ENCODE results near the gene PTGES2.
"Not testable (repeated sequence)": the region's sequence is repeated elsewhere in the genome, so short reads cannot be mapped to it uniquely, and the experiment has no call there.

DNA sequence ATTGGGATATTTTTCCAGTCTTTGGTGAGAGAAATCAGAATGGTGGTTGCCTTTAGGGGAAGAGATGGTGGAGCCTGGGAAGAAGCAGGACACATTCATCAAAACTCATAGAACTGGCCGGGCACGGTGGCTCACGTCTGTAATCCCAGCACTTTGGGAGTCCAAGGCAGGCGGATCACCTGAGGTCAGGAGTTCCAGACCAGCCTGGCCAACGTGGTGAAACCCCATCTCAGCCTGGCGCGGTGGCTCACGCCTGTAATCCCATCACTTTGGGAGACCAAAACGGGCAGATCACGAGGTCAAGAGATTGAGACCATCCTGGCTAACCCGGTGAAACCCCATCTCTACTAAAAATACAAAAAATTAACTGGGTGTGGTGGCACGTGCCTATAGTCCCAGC lies 15.8 kb downstream of the PTGES2 start:
- not testable (repeated sequence) for TF ChIP-seq POLR2A, CTCF, EP300, POLR2AphosphoS5 (IDR thresholded peaks at IDR 0.05)
